DND-41 (cell line): Measurements from ENCODE around the gene SLC8A2.
"Not testable (repeated sequence)": the region's sequence is repeated elsewhere in the genome, so short reads cannot be mapped to it uniquely, and the experiment has no call there.

Source experiments
- EZH2 ChIP-seq: IDR thresholded peaks from 3 replicates; pipeline ENCODE4 v1.6.1; 2012; ENCODE audit warnings: borderline replicate concordance, low read depth, mild to moderate bottlenecking, moderate library complexity, low read length, inconsistent platforms; ENCODE audit not compliant: severe bottlenecking
- TF ChIP-seq, protein P1 (sequence below): IDR thresholded peaks from 2 replicates; pipeline ENCODE4 v1.5.1; 2012; ENCODE audit warnings: borderline replicate concordance, low read length, moderate library complexity, mild to moderate bottlenecking; ENCODE audit not compliant: poor library complexity, severe bottlenecking; ENCODE audit errors: extremely low read depth

GRCh38 chr19:47486220-47486619 lies 14.5 kb upstream of the SLC8A2 start:
- TF ChIP-seq, protein P1, sequence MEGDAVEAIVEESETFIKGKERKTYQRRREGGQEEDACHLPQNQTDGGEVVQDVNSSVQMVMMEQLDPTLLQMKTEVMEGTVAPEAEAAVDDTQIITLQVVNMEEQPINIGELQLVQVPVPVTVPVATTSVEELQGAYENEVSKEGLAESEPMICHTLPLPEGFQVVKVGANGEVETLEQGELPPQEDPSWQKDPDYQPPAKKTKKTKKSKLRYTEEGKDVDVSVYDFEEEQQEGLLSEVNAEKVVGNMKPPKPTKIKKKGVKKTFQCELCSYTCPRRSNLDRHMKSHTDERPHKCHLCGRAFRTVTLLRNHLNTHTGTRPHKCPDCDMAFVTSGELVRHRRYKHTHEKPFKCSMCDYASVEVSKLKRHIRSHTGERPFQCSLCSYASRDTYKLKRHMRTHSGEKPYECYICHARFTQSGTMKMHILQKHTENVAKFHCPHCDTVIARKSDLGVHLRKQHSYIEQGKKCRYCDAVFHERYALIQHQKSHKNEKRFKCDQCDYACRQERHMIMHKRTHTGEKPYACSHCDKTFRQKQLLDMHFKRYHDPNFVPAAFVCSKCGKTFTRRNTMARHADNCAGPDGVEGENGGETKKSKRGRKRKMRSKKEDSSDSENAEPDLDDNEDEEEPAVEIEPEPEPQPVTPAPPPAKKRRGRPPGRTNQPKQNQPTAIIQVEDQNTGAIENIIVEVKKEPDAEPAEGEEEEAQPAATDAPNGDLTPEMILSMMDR: not testable (repeated sequence)
- TF ChIP-seq EZH2: not testable (repeated sequence)
